Tibial artery (tissue), 4 donors: ENCODE results near the gene SPATA2.

Experiments used
- DNase-seq, 2 donors: peaks; one replicate each; pipeline ENCODE4 v3.0.0-alpha.2; 2019
- H3K27ac ChIP-seq, 2 donors: fragments of 200-600 bp; sonication (generic) in 1 of 2; 1 replicate in 1 of 2; 2 replicates in 1 of 2; pipeline ENCODE4 v1.5.1; 2018 to 2019; ENCODE audit warnings: mild to moderate bottlenecking in 1 of 2
- H3K27me3 ChIP-seq, 2 donors: fragments of 200-600 bp; sonication (generic) in 1 of 2; one replicate each; pipeline versions ENCODE4 v1.5.1 to v1.6.0; 2016 to 2019
- H3K36me3 ChIP-seq, 3 donors: fragments of 200-600 bp; sonication (generic) in 2 of 3; one replicate each; pipeline ENCODE4 v1.5.1; 2016 to 2019; ENCODE audit warnings: mild to moderate bottlenecking in 2 of 3
- H3K4me1 ChIP-seq, 4 donors: fragments of 200-600 bp; sonication (generic) in 2 of 4; 1 replicate in 3 of 4; 2 replicates in 1 of 4; pipeline ENCODE4 v1.5.1; 2016 to 2019
- H3K4me3 ChIP-seq, 2 donors: fragments of 200-600 bp; sonication (generic) in 1 of 2; 1 replicate in 1 of 2; 2 replicates in 1 of 2; pipeline ENCODE4 v1.5.1; 2018 to 2019; ENCODE audit warnings: mild to moderate bottlenecking in 2 of 2
- H3K9me3 ChIP-seq, 3 donors: fragments of 200-600 bp; sonication (generic) in 1 of 3; one replicate each; pipeline ENCODE4 v1.5.1; 2016 to 2019
- intact Hi-C: fragments of 100-400 bp; cut with DNase I; formaldehyde crosslinking; loops from one replicate; pipeline ENCODE4 v1.15.0; 2023; ENCODE audit warnings: low total_unique reads
- TF ChIP-seq, protein P1 (sequence below), 2 experiments: fragments of 200-600 bp in 1 of 2; fragments of 450-650 bp in 1 of 2; IDR thresholded peaks; one replicate each; pipeline ENCODE4 v1.5.1; 2017 to 2019; ENCODE audit warnings: antibody characterized with exemption in 2 of 2, mild to moderate bottlenecking in 1 of 2, moderate library complexity in 1 of 2

SPATA2 gene

DNA sequence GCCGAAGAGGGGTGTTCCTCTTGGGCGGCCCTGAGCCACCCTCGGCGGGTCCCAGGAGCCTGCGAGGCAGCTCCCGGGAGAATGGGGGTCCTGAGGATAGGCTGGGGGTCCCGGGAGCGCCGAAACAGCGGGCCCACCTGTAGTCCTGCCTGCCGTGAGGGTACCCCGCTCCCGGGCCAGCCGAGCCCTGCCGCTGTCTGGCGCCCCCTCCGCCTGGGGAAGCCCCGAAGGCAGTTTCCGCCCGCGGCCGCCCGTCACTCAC, 280 bp downstream of the SPATA2 start:
- peak overlapping the region; percentile 96 to 97 for H3K27ac ChIP-seq
- peak overlapping the region; percentile 70 to 90 for H3K4me3 ChIP-seq
- peaks cover 0 to 4% (median 0%) of the 10 kb centered on the region in 3 donors for H3K36me3 ChIP-seq
- no peaks in the 10 kb centered on the region for H3K9me3 ChIP-seq
- TF ChIP-seq, protein P1, sequence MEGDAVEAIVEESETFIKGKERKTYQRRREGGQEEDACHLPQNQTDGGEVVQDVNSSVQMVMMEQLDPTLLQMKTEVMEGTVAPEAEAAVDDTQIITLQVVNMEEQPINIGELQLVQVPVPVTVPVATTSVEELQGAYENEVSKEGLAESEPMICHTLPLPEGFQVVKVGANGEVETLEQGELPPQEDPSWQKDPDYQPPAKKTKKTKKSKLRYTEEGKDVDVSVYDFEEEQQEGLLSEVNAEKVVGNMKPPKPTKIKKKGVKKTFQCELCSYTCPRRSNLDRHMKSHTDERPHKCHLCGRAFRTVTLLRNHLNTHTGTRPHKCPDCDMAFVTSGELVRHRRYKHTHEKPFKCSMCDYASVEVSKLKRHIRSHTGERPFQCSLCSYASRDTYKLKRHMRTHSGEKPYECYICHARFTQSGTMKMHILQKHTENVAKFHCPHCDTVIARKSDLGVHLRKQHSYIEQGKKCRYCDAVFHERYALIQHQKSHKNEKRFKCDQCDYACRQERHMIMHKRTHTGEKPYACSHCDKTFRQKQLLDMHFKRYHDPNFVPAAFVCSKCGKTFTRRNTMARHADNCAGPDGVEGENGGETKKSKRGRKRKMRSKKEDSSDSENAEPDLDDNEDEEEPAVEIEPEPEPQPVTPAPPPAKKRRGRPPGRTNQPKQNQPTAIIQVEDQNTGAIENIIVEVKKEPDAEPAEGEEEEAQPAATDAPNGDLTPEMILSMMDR (IDR thresholded peaks at IDR 0.05): no peak
- intact Hi-C loops: loop anchor here (10.0 kb wide), 2 partner anchors 200 to 370 kb away; partner anchors contain the start of gene B4GALT5
- H3K27me3 ChIP-seq: no peaks in the 10 kb centered on the region
- peaks cover 0 to 32% (median 24%) of the 10 kb centered on the region in 4 donors for H3K4me1 ChIP-seq
- DNase-seq: no peak

DNA sequence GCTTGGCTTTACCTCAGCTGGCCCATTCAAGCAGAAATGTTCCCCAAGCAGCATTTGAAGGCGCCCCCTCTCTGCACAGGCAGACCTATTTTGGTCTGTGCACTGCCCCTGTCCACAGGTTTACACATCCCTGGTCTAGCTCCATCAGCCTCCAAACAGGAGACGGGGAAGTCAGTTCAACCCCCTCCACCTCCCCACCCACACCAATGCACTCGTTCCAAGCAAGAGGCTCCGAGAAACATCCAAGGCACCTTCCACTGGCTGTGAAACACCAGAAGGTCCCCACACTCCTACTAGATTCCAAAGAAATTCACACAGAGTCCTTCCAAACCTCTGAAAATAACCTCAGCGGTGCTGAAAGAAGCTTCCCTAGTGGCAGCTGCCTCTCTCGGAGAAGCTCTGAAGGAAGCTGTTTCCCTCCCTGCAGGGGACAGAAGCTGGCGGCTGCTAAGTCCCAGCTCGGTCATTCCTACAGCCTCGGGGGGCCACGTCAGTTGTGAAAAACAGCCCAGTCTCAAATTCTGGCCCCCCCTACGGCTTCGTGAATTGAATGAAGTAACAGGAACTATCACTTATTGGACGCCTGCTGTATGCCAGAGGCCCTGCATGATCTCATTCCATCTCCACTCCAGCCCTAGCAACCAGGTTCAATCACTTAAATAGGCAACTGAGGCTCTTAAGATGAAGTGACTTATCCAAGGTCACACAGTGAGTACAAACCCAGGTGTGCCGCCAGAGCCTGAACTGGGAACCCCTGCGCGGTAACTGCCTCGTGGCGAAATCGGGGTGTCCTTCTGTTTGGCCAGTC, 815 bp downstream of the SPATA2 start:
- Histone ChIP-seq H3K9me3 (no peaks in the 10 kb centered on the region), H3K4me1 (peaks cover 0 to 33% (median 24%) of the 10 kb centered on the region in 4 donors), H3K27me3 (no peaks in the 10 kb centered on the region), H3K27ac (peak overlapping the region; percentile 96 to 97), H3K36me3 (peaks cover 0 to 9% (median 0%) of the 10 kb centered on the region in 3 donors), H3K4me3 (peak overlapping the region; percentile 70 to 90)
- intact Hi-C loops: loop anchor here (10.0 kb wide), 2 partner anchors 200 to 370 kb away; partner anchors contain the start of gene B4GALT5
- TF ChIP-seq, protein P1 (IDR thresholded peaks at IDR 0.05): no peak
- peak in 1 of 2 donors; percentile 66 for DNase-seq

DNA sequence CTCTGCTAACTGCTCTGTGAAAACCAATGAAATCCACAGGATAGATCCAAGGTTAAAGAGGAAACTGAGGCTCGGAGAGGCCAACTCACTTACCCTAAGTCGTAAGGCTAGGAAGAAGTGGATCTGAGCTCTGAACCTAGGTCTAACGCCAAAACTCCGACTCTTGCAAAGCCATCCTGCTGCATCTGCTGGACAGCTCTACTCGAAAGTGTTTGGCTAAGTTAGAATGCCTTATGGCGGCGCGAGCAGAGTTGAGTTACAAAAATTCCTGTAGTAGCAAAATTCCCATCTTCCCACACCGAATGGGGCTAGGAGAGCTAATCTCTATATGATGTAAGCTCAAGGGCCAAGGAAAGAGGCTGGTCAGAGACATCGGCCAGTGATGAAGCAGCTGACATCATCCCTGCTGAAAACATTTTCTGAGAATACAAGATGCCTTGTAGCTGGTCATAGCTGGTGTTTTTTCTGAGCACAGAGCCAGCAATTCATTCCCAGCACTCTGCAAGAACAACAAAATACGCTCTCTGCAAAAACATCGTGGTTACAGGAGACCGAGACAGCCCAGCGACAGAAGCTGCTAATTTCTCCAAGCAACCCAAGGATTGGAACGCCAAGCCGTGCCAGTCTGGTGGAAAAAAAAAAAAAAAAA, 1.8 kb downstream of the SPATA2 start:
- no peak overlapping the region for H3K4me3 ChIP-seq
- H3K9me3 ChIP-seq: no peaks in the 10 kb centered on the region
- peaks cover 0 to 19% (median 3%) of the 10 kb centered on the region in 3 donors for H3K36me3 ChIP-seq
- H3K27me3 ChIP-seq: no peaks in the 10 kb centered on the region
- H3K27ac ChIP-seq: peak overlapping the region in 1 of 2 donors; percentile 15
- DNase-seq: peak in 1 of 2 donors; percentile 23
- intact Hi-C loops: loop anchor here (10.0 kb wide), 2 partner anchors 199 to 369 kb away; partner anchors contain the start of gene B4GALT5
- peaks cover 0 to 33% (median 24%) of the 10 kb centered on the region in 4 donors for H3K4me1 ChIP-seq
- TF ChIP-seq, protein P1 (IDR thresholded peaks at IDR 0.05): no peak

DNA sequence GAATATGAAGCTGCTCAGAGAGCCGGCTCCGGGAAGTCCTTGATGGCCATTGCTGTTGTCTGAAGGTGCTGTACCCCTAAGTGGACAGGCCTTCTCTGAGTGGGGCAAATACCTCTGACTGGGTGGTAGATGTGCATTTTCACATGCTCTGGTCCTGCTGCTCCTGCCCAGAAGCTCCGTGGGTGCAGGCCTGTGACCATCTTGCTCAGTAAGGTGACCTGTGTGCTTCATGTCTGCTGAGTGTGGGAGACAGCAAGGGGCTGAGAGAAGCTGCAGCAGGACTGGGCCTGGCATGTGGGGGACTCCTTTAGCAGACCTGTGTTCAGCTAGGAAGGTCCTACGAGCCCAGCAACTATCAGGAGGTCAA, 5.0 kb downstream of the SPATA2 start:
- Histone ChIP-seq H3K4me3 (no peak overlapping the region), H3K9me3 (no peaks in the 10 kb centered on the region), H3K4me1 (peaks cover 0 to 38% (median 20%) of the 10 kb centered on the region in 4 donors), H3K27me3 (no peaks in the 10 kb centered on the region), H3K27ac (no peak overlapping the region), H3K36me3 (peaks cover 21 to 51% (median 33%) of the 10 kb centered on the region in 3 donors)
- intact Hi-C loops: loop anchor here (10.0 kb wide), 2 partner anchors 196 to 366 kb away; partner anchors contain the start of gene B4GALT5
- DNase-seq: peak in 1 of 2 donors; percentile 32
- TF ChIP-seq, protein P1 (IDR thresholded peaks at IDR 0.05): no peak

DNA sequence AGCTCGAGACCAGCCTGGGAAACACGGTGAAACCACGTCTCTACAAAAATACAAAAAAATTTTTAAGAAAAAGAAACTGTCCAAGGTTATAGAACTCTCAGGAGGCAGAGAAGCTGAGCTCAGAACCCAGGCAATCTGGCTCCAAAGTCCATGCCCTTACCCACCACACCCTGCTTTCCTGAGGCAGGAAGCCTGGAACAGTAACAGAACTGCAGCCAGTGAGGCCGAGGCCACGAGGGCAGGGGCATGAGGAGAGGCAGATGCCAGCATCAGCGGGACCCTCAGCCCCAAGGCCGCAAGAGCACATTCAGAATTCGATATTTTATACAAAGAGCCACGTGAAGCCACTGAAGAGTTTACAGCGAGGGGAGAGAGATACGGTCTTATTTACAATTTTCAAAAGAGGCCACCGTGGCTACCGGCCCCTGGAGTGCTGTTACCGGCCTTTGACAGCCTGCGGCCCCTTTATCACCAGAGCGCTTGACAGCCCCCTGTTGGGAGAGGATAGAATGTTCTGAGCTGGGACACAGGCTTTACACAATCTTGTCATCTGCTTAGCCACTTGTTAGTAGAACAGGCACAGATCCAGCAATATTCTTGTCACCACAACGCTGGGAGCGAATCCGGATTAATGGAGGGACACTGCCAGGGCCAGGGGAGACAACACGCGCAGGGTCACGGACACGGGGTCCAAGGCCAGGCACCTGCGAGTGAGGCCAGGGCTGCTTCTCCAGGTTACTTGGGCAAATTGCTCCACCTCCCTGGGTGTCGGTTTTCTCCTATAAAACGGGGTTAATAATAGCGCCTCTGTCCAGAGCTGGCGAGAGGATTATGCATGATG, 5.6 kb downstream of the SPATA2 start:
- Histone ChIP-seq H3K9me3 (no peaks in the 10 kb centered on the region), H3K27me3 (no peaks in the 10 kb centered on the region), H3K36me3 (peaks cover 27 to 57% (median 39%) of the 10 kb centered on the region in 3 donors), H3K4me1 (peaks cover 0 to 35% (median 18%) of the 10 kb centered on the region in 4 donors), H3K4me3 (no peak overlapping the region), H3K27ac (no peak overlapping the region)
- intact Hi-C loops: loop anchor here (10.0 kb wide), 2 partner anchors 195 to 365 kb away; partner anchors contain the start of gene B4GALT5
- TF ChIP-seq, protein P1 (IDR thresholded peaks at IDR 0.05): no peak
- DNase-seq: peak in 1 of 2 donors; percentile 56
